Endothelial cell of umbilical vein (primary cell): Measurements from ENCODE around the gene RELN.

ENCODE experiments used
- EZH2 ChIP-seq: IDR thresholded peaks from 2 replicates; pipeline ENCODE4 v1.6.1; 2012; ENCODE audit warnings: borderline replicate concordance, low read depth, mild to moderate bottlenecking, moderate library complexity, low read length, inconsistent platforms; ENCODE audit not compliant: severe bottlenecking
- MAX ChIP-seq: IDR thresholded peaks from 2 replicates; pipeline ENCODE4 v1.6.1; 2011; ENCODE audit not compliant: insufficient read depth, insufficient read length
- POLR2A ChIP-seq: IDR thresholded peaks from 2 replicates; pipeline ENCODE4 v1.6.1; 2012; ENCODE audit warnings: low read depth, mild to moderate bottlenecking, control low read depth, low read length
- POLR2AphosphoS5 ChIP-seq: IDR thresholded peaks from 2 replicates; pipeline ENCODE4 v1.6.1; 2012; ENCODE audit warnings: low read depth, mild to moderate bottlenecking, control low read depth, low read length, moderate library complexity; ENCODE audit not compliant: insufficient read depth
- TF ChIP-seq, protein P1 (sequence below), 2 donors: IDR thresholded peaks; 1 replicate in 1 of 2; 2 replicates in 1 of 2; pipeline ENCODE4 v1.5.1; 2011; ENCODE audit warnings: low read length in 2 of 2, mild to moderate bottlenecking in 2 of 2, moderate library complexity in 2 of 2, control low read depth in 1 of 2, inconsistent platforms in 1 of 2, low read depth in 1 of 2; ENCODE audit not compliant: insufficient read depth in 1 of 2; ENCODE audit errors: extremely low read depth in 1 of 2

- TF ChIP-seq, protein P1, sequence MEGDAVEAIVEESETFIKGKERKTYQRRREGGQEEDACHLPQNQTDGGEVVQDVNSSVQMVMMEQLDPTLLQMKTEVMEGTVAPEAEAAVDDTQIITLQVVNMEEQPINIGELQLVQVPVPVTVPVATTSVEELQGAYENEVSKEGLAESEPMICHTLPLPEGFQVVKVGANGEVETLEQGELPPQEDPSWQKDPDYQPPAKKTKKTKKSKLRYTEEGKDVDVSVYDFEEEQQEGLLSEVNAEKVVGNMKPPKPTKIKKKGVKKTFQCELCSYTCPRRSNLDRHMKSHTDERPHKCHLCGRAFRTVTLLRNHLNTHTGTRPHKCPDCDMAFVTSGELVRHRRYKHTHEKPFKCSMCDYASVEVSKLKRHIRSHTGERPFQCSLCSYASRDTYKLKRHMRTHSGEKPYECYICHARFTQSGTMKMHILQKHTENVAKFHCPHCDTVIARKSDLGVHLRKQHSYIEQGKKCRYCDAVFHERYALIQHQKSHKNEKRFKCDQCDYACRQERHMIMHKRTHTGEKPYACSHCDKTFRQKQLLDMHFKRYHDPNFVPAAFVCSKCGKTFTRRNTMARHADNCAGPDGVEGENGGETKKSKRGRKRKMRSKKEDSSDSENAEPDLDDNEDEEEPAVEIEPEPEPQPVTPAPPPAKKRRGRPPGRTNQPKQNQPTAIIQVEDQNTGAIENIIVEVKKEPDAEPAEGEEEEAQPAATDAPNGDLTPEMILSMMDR (IDR thresholded peaks at IDR 0.05; ENCODE audit: extremely low read depth in 1 of 2, insufficient read depth in 1 of 2, low read depth in 1 of 2, low read length in 2 of 2), result no peak
- no peak for TF ChIP-seq EZH2
- no peak for TF ChIP-seq POLR2A
- TF ChIP-seq MAX, result no peak
- no peak for TF ChIP-seq POLR2AphosphoS5
Measured at GRCh38 chr7:103964269-103964668, 25.2 kb downstream of the RELN start.
